Activated CD4-positive, alpha-beta T cell treated with anti-CD3 and anti-CD28 coated beads, Interleukin-2, amount 10 ng/mL, durations not matched to agents 7 days and 5 days (primary cell): ENCODE measurements around the gene NNMT. TPM values are rescaled to one million over a fixed set of nuclear protein-coding genes. Genes with fewer than 3 reads are reported as not detected.

Experiments
- CTCF ChIA-PET: fragments of 350-600 bp; sonication (Branson Sonifier 250); formaldehyde crosslinking; loops from one replicate; lab custom pipeline; 2021; ENCODE audit warnings: antibody characterized with exemption; lab: Charles Lee
- POLR2A ChIA-PET: fragments of 350-600 bp; sonication (Branson Sonifier 250); formaldehyde crosslinking; loops from one replicate; lab custom pipeline; 2021; ENCODE audit warnings: antibody characterized with exemption; lab: Charles Lee
- DNase-seq: peaks from one replicate; pipeline ENCODE4 v3.0.0-alpha.2; 2020
- H3K27ac Mint-ChIP-seq: one replicate; pipeline ENCODE4 v1.8.0; 2021; ENCODE audit warnings: mild to moderate bottlenecking, moderate library complexity, mixed read lengths
- H3K27me3 Mint-ChIP-seq: one replicate; pipeline ENCODE4 v1.8.0; 2021; ENCODE audit warnings: mixed read lengths
- H3K36me3 Mint-ChIP-seq: one replicate; pipeline ENCODE4 v1.8.0; 2021; ENCODE audit warnings: low read depth, mixed read lengths
- H3K4me1 Mint-ChIP-seq: one replicate; pipeline ENCODE4 v1.8.0; 2021; ENCODE audit warnings: mixed read lengths
- H3K4me3 Mint-ChIP-seq: one replicate; pipeline ENCODE4 v1.8.0; 2021; ENCODE audit warnings: mild to moderate bottlenecking, moderate library complexity, mixed read lengths
- H3K9me3 Mint-ChIP-seq: one replicate; pipeline ENCODE4 v1.8.0; 2021; ENCODE audit warnings: mixed read lengths
- total RNA-seq, 2 experiments: library from RNA; stranded (reverse); gene quantifications; one replicate each; pipeline ENCODE4 v1.2.3, GENCODE V29; 2021

NNMT gene
- total RNA-seq, 2 experiments from 2014 or later: not detected

DNA sequence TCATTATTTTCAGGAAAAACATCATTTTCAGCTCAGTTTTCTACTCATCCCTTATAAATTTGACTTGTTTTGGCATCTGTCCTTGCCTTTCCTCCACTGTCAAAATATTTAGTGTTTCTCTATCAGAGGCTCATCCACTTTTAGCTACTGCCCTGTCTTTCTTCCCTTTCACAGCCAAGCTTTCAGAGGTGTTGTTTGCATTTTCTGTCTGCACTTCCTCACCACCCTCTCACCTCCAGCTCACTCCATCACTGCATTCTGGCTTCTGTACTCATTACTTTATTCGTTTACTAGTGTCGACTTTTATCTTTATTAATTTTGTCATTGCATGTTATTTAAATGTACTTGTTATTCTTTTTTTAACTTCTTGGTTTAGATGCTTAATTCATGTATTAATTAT, 26.7 kb upstream of the NNMT start:
- Mint-ChIP-seq H3K9me3 (no peaks in the 10 kb centered on the region), H3K27ac (no peak overlapping the region), H3K4me1 (no peaks in the 10 kb centered on the region), H3K36me3 (no peaks in the 10 kb centered on the region), H3K27me3 (peaks cover 33% of the 10 kb centered on the region), H3K4me3 (no peak overlapping the region)
- no peak for DNase-seq
- POLR2A ChIA-PET: no interaction called here
- CTCF ChIA-PET: interaction anchor here (0.6 to 1.6 kb wide), 3 partner anchors 11 to 729 kb away, joined by 3 to 5 read pairs (median 3); no protein-coding TSS in a partner anchor

DNA sequence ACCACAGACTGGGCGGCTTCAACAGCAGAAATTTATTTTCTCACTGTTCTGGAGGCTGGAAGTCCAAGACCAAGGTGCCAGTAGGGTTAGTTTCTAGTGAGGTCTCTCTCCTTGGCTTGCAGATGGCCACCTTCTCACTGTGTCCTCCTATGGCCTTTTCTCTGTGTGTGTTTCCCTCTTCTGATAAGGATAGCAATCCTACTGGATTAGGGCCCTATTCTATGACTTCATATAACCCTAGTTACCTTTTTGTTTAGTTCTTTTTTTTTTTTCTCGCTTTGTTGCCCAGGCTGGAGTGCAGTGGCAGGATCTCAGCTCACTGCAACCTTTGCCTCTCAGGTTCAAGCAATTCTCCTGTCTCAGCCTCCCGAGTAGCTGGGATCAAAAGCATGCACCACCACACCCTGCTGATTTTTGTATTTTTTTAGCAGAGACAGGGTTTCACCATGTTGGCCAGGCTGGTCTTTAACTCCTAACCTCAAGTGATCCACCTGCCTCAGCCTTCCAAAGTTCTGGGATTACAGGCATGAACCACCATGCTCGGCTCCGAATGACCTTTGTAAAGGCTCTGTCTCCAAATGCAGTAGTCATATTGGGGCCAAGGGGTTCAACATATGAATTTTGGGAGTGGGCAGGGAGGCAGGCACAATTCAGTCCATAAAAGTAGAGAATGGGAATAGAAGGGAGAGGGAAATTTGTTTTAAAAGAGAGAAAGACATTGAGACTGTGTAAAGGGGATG, 25.5 kb upstream of the NNMT start:
- Mint-ChIP-seq H3K4me1 (no peaks in the 10 kb centered on the region), H3K9me3 (no peaks in the 10 kb centered on the region), H3K27me3 (peaks cover 37% of the 10 kb centered on the region), H3K36me3 (no peaks in the 10 kb centered on the region), H3K4me3 (no peak overlapping the region), H3K27ac (no peak overlapping the region)
- CTCF ChIA-PET: interaction anchor here (1.4 kb wide), 1 partner anchor 9 kb away, joined by 3 read pairs; no protein-coding TSS in a partner anchor
- no peak for DNase-seq
- POLR2A ChIA-PET: no interaction called here

DNA sequence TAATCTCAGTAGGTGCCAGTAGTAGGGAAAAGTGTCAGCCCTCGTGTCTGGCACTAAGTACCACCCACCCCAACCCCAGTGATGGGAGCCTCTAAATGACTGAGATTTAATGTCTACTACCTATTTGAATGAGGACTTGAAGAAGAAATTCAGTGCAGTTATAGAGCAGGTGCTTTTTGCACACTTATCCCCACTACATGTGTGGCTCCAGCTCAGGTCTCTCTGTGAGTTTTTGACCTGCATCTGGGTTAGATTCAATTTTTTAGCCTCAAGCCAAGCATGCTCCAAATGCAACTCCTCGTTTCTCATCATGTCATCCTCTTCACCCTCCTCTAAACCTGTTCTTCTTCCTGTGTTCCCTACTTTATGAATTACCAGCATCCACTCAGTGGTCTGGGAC, 24.9 kb upstream of the NNMT start:
- ChIA-PET POLR2A (no interaction called here), CTCF (interaction anchor here (1.4 to 1.8 kb wide), 2 partner anchors 9 to 11 kb away, joined by 3 to 6 read pairs; no protein-coding TSS in a partner anchor)
- H3K36me3 Mint-ChIP-seq: no peaks in the 10 kb centered on the region
- H3K27ac Mint-ChIP-seq: no peak overlapping the region
- no peaks in the 10 kb centered on the region for H3K9me3 Mint-ChIP-seq
- no peak overlapping the region for H3K4me3 Mint-ChIP-seq
- no peaks in the 10 kb centered on the region for H3K4me1 Mint-ChIP-seq
- DNase-seq: no peak
- peaks cover 32% of the 10 kb centered on the region for H3K27me3 Mint-ChIP-seq

- H3K27ac Mint-ChIP-seq: no peak overlapping the region
- DNase-seq: no peak
- H3K27me3 Mint-ChIP-seq: peaks cover 32% of the 10 kb centered on the region
- ChIA-PET CTCF (interaction anchor here (0.5 to 1.8 kb wide), 3 partner anchors 10 to 27 kb away, joined by 3 to 6 read pairs (median 5); no protein-coding TSS in a partner anchor), POLR2A (no interaction called here)
- no peaks in the 10 kb centered on the region for H3K36me3 Mint-ChIP-seq
- no peaks in the 10 kb centered on the region for H3K4me1 Mint-ChIP-seq
- H3K4me3 Mint-ChIP-seq: no peak overlapping the region
- no peaks in the 10 kb centered on the region for H3K9me3 Mint-ChIP-seq
Observed at GRCh38 chr11:114272311-114272710, 23.9 kb upstream of the NNMT start.

GRCh38 chr11:114273071-114273470, 23.1 kb upstream of the NNMT start:
- no peaks in the 10 kb centered on the region for H3K36me3 Mint-ChIP-seq
- no peak overlapping the region for H3K27ac Mint-ChIP-seq
- DNase-seq: no peak
- H3K9me3 Mint-ChIP-seq: no peaks in the 10 kb centered on the region
- H3K27me3 Mint-ChIP-seq: peaks cover 34% of the 10 kb centered on the region
- H3K4me1 Mint-ChIP-seq: no peaks in the 10 kb centered on the region
- CTCF ChIA-PET: interaction anchor here (1.8 kb wide), 1 partner anchor 13 kb away, joined by 6 read pairs; no protein-coding TSS in a partner anchor
- H3K4me3 Mint-ChIP-seq: no peak overlapping the region
- POLR2A ChIA-PET: no interaction called here

GRCh38 chr11:114273890-114274635, 22.1 kb upstream of the NNMT start:
- H3K27ac Mint-ChIP-seq: no peak overlapping the region
- DNase-seq: no peak
- H3K4me1 Mint-ChIP-seq: no peaks in the 10 kb centered on the region
- H3K36me3 Mint-ChIP-seq: no peaks in the 10 kb centered on the region
- H3K27me3 Mint-ChIP-seq: peaks cover 37% of the 10 kb centered on the region
- H3K4me3 Mint-ChIP-seq: no peak overlapping the region
- H3K9me3 Mint-ChIP-seq: no peaks in the 10 kb centered on the region
- CTCF ChIA-PET: interaction anchor here (0.5 kb wide), 1 partner anchor 21 kb away, joined by 3 read pairs; no protein-coding TSS in a partner anchor
- POLR2A ChIA-PET: no interaction called here

DNA sequence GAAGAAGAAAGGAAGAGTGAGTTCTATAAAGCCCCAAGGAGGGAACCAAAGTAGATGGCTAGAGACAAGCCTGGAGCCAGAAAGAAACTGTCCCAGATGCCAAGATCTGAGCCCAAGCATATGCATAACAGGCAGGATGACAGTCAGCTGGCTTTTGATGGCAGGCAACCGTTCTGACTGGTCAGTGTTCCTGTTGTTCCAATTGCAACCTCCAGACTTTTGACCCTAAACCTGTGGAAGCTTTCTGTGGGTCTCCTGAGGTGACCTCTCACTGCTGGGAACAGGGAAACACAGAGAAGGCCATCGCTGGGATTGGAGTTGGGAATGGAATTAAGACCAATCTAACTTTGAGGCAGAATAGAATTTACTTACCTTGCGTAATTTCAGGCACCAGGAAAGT, 21.6 kb upstream of the NNMT start:
- Mint-ChIP-seq H3K9me3 (no peaks in the 10 kb centered on the region), H3K27me3 (peaks cover 37% of the 10 kb centered on the region), H3K4me3 (no peak overlapping the region), H3K4me1 (no peaks in the 10 kb centered on the region), H3K27ac (no peak overlapping the region), H3K36me3 (no peaks in the 10 kb centered on the region)
- no peak for DNase-seq
- ChIA-PET CTCF (interaction anchor here (0.5 kb wide), 1 partner anchor 21 kb away, joined by 3 read pairs; no protein-coding TSS in a partner anchor), POLR2A (no interaction called here)

DNA sequence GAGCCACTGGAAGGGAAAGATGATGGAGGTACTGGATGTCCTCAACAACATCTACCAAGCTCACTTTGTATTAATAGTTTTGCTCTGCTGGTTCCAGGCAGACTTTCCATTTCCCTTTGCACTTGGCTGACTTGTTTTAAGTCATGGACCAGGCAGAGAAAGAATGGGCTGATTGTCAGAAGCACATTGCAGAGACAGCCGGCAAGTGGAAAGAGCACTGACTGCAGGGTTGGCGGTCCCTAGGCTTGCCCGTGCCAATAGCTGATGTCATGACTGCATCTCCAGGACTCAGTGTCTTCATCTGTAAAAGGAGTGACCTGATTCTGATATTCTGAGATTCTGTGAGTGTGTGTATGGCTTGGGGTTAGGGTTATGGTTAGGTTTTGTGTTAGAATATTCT, 20.9 kb upstream of the NNMT start:
- Mint-ChIP-seq H3K27ac (no peak overlapping the region), H3K4me1 (no peaks in the 10 kb centered on the region), H3K27me3 (peaks cover 38% of the 10 kb centered on the region), H3K4me3 (no peak overlapping the region), H3K9me3 (no peaks in the 10 kb centered on the region), H3K36me3 (no peaks in the 10 kb centered on the region)
- ChIA-PET POLR2A (no interaction called here), CTCF (interaction anchor here (0.6 kb wide), 1 partner anchor 449 kb away, joined by 3 read pairs; no protein-coding TSS in a partner anchor)
- no peak for DNase-seq

DNA sequence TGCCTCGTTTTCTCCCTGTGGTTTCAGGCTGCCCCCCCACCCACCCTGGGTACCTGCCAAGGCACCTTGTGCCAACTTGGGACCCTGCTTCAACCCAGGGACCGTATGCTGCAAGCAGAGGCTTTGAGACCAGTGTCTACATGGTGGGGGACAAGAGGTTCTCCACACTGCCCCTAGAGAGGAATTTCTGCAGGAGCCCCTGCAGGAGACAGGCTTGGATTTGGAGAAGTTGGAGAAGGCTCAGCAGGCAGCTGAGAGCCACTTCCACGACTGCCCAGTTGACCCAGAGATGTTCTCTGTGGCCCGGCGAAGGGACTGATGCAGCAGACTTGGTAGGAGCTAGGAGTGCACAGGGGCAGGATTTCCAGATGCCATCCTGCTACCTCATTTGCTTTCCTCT, 20.1 kb upstream of the NNMT start:
- Mint-ChIP-seq H3K9me3 (no peaks in the 10 kb centered on the region), H3K27me3 (peaks cover 31% of the 10 kb centered on the region), H3K27ac (no peak overlapping the region), H3K4me3 (no peak overlapping the region), H3K36me3 (no peaks in the 10 kb centered on the region), H3K4me1 (no peaks in the 10 kb centered on the region)
- ChIA-PET CTCF (no interaction called here), POLR2A (no interaction called here)
- DNase-seq: no peak

GRCh38 chr11:114277637-114278341, 18.4 kb upstream of the NNMT start:
- no peak for DNase-seq
- Mint-ChIP-seq H3K27ac (no peak overlapping the region), H3K9me3 (no peaks in the 10 kb centered on the region), H3K36me3 (no peaks in the 10 kb centered on the region), H3K27me3 (peaks cover 27% of the 10 kb centered on the region), H3K4me1 (no peaks in the 10 kb centered on the region), H3K4me3 (no peak overlapping the region)
- ChIA-PET POLR2A (interaction anchor here (0.6 kb wide), 1 partner anchor 14 kb away, joined by 3 read pairs; no protein-coding TSS in a partner anchor), CTCF (interaction anchor here (0.8 kb wide), 1 partner anchor 17 kb away, joined by 3 read pairs; no protein-coding TSS in a partner anchor)

GRCh38 chr11:114278342-114279065, 17.7 kb upstream of the NNMT start:
- CTCF ChIA-PET: interaction anchor here (0.8 kb wide), 1 partner anchor 18 kb away, joined by 3 read pairs; no protein-coding TSS in a partner anchor
- H3K9me3 Mint-ChIP-seq: no peaks in the 10 kb centered on the region

More at GRCh38 chr11:114278342-114279065, 17.7 kb upstream of the NNMT start:
- H3K27me3 Mint-ChIP-seq: peaks cover 22% of the 10 kb centered on the region
- no peak overlapping the region for H3K27ac Mint-ChIP-seq
- POLR2A ChIA-PET: no interaction called here
- no peak overlapping the region for H3K4me3 Mint-ChIP-seq
- no peaks in the 10 kb centered on the region for H3K36me3 Mint-ChIP-seq
- H3K4me1 Mint-ChIP-seq: no peaks in the 10 kb centered on the region
- DNase-seq: no peak
